Fibroblast of gingiva (primary cell): Measurements from ENCODE around the gene APOL4.
"Not testable (repeated sequence)": the region's sequence is repeated elsewhere in the genome, so short reads cannot be mapped to it uniquely, and the experiment has no call there.

Experiments
- DNase-seq: peaks from one replicate; pipeline ENCODE4 v3.0.0-alpha.2; 2011; ENCODE audit warnings: low read depth

APOL4 gene

DNA sequence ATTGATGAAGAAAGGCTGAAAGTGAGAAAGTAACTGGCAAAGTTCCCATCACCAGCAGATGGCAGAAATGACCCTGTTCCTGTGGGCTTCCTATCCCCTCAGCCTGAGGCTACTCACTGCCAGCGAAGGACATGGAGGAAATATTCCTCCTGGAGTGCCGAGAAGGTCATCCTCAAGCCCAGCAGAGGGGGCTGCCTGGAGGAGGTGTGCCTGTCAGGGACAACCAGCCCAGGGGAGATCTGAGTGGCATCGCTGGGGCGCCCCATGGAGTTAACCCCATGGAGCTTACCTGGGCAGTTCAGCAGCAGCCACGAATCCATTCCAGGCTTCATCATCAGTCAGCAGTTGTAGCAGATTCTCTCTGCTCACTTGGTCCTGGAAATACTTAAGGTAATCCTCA lies 29.4 kb upstream of the APOL4 start:
- not testable (repeated sequence) for DNase-seq

DNA sequence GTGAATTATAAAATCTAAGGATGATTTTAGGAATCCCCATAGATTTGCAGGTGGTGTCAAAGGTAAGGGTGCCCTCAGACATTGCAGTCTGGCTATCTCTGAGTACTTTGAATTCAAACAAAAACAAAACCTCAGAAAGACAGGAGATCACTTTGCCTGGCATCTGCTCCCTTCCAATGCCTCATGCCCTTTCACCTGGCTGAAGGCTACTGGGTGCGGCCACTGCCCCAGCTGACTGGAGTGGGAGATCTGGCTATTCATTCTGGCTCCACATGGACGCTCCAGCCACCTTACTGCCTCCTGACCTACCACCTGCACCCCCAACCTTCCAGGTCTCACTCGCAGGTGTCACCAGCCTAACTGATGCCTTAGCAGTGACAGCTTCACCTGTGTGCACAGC lies 28.0 kb upstream of the APOL4 start:
- DNase-seq, result not testable (repeated sequence)

DNA sequence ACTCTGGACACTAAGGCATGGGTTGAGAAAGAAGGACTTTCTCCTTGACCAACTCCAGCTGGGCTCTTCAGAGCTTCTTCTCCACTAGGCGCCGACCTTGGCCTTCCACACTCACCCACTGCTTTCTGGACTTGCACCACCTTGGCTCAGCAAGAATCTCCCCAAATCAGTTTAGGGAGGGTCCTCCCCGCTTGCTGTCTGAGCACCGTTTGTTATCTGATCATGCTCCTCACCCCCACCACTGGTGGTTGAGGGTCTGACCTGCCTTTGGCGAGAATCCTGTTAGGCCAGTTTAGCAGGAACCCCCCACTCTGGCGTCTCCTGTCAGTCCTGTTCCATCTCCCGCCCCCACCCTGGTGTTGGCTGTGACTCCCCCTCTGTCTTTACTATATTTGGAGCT lies 27.3 kb upstream of the APOL4 start:
- DNase-seq, result no peak

DNA sequence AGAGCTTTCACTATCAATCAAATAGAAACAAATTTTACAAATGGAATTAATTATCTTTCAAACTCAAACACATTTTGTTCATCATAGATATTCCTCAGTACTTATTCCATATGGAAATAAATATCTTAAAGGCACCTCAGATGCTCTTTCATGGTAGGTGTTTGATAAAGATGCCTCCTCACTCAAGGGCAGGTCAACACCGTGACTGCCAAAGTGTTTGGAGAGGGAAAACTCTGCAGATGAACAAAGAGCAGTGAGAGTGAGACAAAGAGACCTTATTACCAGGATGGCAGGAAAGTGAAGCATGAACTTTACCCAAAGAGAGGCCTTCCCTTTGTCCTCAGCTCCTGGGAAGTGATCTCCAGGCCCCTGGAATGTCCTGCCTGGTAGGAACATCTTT lies 26.8 kb upstream of the APOL4 start:
- not testable (repeated sequence) for DNase-seq

DNA sequence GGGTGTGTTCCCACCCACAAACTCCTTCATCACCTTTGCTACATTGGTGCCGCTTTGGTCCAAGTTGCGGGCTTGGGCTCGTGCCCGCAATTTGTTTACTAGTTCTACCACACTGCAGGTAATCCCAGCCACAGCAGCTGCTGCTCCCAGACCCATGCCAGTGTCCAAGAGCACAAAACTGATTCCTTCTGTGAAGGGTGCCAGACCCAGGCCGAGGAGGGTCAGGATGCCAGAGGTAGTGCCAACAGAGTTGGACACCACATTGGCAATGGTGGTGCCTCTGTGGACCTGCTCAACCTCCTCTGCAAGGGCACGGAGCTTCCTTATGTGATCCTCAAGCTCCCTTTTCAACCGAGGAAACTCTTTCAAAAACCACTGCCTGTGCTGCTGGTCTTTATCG lies 26.2 kb upstream of the APOL4 start:
- no peak for DNase-seq

DNA sequence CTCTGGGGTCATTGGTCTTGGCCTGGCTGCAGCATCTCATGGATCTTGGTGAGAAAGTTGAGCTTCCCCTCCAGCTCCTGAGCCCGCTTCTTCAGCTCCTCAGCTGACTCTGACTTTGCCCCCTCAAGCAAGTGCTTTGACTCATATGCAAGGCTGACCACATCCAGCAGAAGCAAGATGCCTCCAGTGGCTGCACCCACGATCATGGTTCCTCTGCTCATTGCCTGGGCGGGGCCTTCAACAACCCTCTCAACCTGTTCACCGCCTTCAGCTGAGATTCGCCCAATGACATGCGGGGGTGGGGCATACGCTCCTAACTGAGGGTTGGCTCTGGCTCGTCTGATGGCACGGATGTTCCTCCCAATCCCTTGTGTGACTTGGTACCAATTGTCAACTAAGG lies 25.8 kb upstream of the APOL4 start:
- DNase-seq, result no peak

DNA sequence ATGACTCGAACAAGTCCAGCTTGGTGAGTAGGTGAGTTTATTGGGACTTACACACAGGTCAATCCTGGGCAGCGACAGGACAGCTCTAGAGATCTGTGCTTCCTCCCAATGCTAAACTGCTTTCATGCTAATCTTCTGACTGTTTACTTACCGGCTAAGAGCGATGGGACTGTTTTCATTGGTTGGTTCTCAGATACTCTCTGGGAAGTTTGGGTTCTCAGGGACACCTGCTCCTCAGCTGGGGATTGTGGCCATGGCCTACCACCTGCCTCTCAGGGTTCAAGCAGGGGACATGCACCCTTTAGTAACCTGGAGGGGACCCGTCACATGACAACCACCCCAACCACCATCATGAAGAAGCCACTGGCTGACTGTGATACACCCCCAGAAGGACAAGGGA lies 24.6 kb upstream of the APOL4 start:
- DNase-seq, result no peak

DNA sequence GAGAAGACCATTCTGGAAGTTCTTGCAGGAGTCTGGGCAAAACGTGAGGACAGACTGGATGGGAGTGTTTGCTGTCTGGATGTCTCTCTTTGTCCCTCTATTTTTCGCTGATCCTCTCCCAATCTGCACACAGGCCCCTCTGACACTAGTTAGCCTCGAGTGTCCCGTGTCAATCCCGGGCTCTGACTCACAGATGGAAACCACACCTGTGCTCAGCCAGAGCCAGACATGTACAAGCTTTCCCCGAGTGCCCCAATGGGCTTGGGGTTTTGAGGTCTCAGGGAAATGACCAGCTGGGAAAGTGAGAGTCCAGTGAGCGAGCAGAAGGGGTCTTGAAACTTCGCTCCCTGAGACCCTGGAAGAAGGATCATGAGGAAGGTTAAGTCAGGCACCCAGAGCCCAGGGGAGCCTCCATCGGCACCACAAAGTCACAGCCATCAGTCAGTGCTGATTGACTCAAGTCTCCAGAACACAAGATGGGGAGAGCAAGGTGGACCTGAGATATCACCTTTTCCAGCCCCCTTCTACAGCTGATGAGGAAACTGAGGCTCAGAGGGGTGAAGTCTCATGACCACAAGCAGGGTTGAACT lies 23.8 kb upstream of the APOL4 start:
- DNase-seq, result no peak

DNA sequence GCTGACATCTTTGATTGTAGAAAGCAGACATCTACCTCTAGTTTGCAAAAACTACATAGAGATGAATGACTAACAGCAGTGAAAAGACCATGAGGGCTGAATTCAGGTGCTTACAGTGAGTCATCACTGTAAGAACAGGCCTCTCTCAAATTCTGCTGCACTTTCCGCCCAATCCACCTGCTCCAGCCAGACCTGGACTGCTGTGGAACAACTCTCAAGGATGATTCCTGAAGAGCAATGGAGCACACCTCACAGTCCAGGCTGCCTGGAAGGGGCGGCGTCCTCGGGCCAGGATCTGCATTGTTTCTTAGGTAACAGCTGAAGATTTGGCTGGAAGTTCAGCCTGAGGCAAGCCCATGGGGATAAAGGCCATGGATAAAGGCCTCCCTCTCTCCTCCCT lies 22.6 kb upstream of the APOL4 start:
- no peak for DNase-seq

DNA sequence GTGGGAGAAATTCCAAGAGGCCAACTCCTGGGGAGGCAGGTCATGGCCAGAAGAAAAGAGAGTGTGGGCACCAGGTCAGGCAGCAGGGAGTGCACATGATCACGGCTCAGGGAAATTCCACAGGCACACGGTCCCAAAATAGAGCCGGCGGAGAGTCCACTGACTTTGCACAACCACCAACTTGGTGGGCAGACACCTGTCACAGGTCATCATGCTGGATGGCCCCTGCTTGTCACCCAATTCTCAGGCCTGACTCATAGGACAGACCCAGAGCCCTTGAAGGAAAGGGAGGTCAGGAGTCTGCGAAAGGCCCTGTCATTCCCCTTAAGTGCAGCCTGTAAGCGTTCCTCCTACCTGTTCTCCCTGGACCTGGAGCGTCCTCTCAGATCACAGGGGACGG lies 21.9 kb upstream of the APOL4 start:
- no peak for DNase-seq

DNA sequence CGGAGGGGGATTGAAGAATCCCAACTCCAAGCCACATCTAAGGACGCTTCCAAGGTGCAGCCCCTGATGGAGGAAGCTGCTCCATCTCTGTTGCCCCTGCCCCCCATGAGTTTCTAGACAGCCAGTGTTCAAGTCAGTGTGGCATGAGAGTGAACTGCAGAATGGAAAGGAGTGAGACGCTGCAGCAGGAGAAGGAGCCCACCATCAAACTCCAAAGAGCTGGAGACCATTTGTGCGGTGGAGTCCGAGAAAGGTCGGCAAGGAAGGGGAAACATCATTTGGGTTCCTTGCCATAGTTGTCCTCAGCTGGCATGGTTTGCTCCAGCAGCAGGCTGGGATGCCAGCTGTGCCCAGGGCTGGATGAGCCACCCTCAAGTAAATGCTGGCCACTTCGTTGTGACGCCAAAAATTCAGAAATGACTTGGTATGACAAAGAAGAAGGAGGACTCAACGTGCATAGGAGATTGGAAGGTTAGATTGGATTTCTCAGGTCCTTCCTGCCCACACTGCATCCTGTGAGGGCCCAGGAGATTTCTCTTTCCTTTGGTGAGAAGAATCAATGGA lies 21.4 kb upstream of the APOL4 start:
- DNase-seq, result no peak

DNA sequence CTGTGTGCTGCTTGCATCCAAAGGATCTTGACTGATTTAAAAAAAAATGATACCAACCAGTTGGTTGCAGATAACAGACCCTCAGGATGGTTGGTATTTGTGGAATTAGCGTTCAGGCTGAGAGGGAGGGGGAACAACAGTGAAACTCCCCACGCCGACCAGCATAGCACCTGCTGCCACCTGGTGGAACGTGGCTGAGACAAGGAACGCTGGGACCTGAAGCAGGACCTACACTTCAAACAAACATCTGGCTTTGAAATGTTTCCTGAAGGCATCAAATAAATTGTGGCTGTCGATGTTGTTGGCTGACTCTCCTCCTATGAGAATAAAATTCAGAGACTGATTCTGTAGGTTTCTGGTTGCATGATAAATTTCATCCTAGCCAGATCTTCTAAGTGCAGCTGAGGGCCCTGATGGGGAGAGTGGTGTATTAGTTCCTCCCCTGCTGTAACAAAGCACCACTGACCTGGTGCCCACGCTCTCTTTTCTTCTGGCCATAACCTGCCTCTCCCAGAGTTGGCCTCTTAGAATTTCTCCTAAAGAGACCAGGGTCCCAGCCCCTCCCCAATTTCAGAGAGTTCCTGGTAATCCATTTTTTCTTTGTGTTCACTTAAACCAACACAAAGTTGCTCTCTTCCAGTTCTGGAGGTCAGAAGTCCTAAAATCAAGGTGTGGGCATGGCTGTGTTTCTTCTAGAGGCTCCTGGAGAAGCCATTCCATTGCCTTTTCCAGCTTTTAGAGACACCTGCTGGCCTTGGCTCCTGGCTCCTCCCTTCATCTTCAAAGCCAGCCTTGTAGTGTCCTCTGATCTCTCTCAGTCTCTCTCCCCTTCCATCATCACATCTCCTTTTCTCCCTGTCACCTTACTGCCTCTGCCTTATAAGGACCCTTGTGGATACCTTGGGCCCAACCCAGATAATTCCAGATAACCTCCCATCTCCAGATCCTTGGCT lies 20.5 kb upstream of the APOL4 start:
- DNase-seq, result no peak

DNA sequence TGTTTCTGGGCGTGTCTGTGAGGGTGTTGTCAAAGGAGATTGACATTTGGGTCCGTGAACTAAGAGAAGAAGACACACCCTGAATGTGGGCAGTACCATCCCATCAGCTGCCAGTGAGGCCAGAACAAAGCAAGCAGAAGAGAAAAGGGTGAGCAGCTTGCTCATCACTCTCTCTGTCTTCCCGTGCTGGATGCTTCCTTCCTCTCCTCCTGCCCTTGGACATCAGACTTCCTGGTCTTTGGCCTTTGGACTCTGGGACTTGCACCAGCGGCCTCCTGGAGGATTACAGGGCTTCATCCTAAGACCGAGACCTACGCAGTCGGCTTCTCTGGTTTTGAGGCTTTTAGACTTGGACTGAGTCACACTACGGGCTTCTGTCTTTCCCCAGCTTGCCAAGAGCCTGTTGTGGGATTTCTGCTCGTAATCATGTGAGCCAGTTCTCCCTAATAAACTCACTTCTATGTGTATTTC lies 18.9 kb upstream of the APOL4 start:
- peak; percentile 14 for DNase-seq

DNA sequence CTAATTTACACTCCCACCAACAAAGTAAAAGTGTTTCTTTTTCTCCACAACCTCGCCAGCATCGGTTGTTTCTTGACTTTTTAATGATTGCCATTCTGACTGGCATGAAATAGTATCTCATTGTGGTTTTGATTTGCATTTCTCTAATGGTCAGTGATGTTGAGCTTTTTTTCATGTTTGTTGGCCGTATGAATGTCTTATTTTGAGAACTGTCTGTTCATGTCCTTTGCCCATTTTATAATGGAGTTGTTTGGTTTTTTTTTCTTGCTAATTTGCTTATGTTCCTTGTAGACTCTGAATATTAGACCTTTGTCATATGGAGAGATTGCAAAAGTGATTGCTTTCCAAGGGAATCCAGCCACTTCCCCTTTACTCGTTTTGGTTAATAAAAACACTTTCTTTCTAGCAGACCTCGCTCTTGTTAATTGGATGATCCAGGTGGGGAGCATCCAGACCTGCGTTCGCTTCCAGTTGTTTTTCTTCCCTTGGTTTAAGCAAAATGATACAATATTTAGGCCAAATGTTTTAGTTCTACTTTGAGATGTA lies 17.1 kb upstream of the APOL4 start:
- DNase-seq, result no peak

DNA sequence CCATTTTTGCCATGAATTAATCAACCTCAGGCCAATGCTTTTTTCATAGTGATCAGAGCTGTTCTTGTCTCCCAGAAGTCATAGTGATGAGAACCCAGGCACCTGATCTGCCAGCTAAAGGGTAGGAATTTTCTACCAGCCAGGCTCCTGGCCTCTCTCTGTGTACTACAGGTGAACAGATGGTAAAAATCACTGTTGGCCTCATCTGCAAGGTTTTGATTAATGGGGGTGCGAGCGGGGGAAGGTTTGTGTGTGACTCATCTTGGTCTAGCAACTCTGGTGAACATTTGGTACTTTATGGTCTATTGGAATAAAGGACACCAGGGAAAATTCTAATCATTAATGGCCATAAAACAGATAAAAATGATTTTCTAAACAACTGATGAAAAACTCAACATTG lies 14.4 kb upstream of the APOL4 start:
- DNase-seq, result no peak

DNA sequence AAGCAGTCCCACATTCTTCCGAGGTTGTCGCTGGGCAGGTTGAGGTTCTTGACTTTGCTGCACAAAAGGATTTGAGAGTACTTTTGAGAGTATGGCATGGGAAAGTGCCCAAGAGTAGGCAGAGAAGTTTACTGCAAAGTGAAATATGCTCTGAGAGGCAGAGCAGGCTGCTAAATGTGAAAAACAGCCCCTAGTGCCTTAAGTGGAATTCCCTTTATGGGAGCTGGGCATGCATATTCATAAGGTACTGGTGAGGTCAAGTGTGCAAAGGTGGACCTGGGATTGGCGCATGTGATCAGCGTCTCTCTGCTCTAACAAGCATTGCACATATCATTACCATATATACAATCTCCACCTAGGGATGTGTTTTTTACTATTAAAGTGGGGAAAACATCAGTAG lies 12.0 kb upstream of the APOL4 start:
- no peak for DNase-seq

DNA sequence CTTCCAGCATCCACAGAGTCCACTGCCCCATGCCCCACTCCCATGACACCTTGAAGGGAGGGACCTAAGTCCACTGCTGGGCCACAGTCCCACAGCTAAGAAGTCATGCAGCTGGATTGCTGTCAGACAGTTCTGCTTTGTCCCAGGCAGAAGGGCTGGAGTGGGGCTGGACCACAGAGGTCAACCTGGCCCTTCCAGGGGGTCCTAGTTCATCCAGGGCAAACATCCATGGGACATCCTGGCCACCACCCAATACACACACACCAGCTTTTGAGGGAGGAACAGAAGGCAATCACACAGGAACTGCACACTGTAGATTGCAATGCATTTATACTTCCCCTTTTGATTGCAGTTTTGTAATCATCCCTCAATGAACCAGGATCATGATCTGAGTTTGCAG lies 11.3 kb upstream of the APOL4 start:
- DNase-seq, result no peak

DNA sequence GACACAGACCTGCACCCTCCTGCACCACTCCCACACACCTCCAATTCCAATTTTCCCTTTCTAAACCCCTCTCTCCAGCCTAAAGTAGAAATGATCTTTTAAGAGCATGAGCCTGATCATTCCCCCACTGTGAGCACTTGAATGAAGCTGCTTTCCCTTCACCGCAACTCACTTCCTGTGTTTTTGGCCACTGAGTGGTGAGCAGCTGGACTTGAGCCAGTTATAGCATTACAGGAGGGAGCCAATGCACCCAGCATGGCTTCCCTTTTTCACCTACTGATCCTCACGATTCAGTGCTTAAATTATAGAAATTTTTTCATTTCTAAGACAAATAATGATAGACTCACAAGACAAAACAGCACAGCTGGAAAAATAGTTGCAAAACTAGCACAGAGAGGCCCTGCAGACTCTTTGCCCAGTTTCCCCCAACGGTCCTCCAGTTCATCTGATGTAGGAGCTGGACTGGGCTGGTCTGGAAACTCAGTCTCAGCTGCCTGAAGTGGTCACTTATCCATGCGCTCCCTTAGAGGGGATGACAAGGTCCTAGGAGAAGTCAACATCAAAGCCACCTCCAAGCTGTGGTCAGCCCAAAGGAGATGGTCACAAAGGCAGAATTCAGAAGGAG lies 9.7 kb upstream of the APOL4 start:
- DNase-seq, result no peak

DNA sequence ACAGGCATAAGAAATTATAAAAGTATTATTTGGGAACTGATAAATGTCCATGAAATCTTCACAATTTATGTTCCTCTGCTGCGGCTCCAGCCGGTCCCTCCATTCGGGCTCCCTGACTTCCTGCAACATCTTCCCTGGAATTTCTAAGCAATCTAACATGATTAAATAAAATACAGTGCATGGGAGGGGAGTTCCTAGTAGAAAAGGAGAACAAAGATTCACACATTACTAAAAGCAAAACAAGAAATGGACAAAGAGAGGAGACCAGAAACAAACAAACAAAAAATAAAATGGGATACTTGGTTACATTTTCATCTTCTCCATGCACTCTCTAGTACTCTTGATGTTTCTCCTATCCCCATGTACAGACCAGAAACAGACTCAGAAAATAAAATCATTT lies 8.6 kb upstream of the APOL4 start:
- no peak for DNase-seq

DNA sequence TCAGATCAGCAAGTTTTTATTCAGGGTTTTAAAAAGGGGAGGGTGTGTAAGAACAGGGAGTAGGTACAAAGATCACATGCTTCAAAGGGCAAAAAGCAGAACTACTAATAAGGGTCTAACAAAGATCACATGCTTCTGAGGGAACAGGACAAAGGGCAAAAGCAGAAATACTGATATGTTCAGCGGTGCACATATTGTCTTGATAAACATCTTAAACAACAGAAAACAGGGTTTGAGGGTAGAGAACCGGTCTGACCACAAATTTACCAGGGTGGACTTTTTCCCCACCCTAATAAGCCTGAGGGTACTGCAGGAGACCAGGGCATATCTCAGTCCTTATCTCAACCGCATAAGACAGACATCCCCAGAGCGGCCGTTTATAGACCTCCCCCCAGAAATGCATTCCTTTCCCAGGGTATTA lies 7.9 kb upstream of the APOL4 start:
- not testable (repeated sequence) for DNase-seq

DNA sequence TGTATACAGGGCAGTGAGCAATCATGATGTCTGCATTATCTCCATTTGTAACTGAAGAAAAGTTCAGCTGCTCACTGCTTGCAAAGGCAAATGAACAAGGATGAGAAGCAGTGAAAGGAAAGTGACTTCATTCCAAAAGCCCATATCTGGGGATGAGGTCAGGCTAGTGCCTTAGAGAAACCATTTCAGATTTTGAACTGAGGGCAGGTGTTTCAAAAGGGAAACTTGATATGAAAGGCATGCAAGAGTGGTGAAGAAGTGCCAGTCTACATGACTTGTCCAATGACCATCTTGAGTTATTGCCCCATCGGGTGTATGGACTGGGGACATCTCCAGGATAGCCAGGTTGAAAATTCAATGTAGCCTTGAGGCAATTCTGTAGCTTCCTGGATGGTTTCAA lies 7.3 kb upstream of the APOL4 start:
- no peak for DNase-seq

DNA sequence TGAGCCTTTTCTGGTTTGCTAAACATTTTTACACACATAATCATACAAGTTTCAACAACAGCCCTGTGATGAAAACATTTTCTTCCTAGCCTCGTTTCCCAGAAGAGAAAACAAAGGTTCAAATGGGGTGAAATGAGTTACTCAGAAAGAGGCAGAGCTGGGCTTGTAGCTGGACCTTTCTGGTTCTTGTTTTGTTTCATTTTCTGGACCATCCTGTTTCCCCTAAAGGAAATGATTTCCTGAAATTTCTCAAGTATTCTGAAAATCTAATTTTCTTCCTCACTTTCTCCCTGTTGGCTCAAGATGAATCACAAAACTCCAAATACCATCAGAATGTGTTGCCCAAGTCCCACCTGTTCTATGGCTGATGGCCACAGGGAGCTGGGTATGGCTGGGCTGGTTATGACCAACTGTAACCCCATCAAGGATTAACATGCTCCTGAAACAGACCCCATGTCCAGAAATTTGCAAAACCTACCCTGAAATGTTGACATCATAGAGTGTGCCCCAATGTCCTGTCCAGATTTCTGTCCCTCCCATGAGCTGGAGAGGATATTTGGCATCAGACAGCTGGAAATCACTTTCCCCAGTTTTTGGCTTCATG lies 6.7 kb upstream of the APOL4 start:
- DNase-seq, result no peak
